Measurements from ENCODE around the gene PPIL4. TPM values are rescaled to one million over a fixed set of nuclear protein-coding genes. Genes with fewer than 3 reads are reported as not detected.

Gene PPIL4
- total RNA-seq, 2 experiments from 2014 or later = 25.8 to 26.2 TPM

DNA sequence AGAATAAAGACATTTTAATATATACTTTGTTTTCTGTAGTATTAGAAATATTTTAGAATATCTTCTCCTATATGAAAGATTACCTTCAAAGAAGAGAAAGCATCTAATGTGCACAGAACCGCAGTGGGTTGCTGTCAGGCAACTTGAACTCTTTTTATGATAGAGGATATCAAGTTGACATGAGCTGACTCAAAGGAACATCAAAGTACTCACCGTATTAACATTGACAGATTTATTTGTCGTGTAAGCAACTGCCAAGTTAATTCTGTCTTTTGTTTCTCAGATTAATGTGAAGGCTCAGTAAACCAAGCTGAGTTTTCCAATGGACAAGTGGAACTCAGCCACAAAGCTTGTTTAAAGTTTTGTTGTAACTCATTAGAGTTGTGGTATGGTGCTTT, 18.1 kb upstream of the PPIL4 start:
- Mint-ChIP-seq H3K4me3 (no peak overlapping the region), H3K27ac (no peak overlapping the region), H3K9me3 (no peaks in the 10 kb centered on the region), H3K4me1 (ENCODE audit: low read depth) (peaks cover 23% of the 10 kb centered on the region), H3K27me3 (ENCODE audit: low read depth) (no peaks in the 10 kb centered on the region), H3K36me3 (ENCODE audit: low read depth) (no peaks in the 10 kb centered on the region)
- CTCF ChIA-PET = interaction anchor here (1.0 to 3.3 kb wide), 2 partner anchors 16 to 19 kb away, joined by 7 to 18 read pairs; partner anchors contain the start of gene PPIL4
- DNase-seq = no peak
- intact Hi-C loops (cut with micrococcal nuclease) = loop anchor here (2.0 kb wide), 1 partner anchor 359 kb away; the partner anchor contains the start of gene RAET1G

DNA sequence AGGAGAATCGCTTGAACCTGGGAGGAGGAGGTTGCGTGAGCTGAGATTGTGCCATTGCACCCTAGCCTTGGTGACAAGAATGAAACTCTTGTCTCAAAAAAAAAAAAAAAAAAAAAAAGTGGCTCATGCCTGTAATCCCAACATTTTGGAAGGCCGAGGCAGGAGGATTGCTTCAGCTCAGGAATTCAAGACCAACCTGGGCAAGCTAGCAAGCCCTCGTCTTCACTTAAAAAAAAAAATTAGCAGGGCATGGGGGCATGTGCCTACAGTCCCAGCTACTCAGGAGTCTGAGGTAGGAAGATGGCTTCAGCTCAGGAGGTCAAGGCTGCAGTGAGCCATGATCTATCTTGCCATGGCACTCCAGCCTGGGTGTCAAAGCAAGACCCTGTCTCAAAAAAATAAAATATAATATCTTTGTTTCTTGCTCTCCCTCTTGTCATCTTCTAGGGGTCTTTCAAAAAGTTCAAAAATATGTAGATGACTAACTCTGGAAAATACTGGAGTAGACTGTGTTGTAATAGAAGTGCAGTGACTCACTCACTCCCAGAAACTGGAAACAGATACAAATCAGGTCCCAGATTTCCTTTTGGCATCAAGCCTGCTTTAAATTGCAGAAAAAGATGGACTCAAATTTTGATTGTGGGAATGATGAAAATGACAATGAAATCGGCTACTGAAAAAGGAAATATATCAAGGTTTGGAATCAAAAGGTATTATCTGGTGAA, 17.5 kb upstream of the PPIL4 start:
- peaks cover 23% of the 10 kb centered on the region for H3K4me1 Mint-ChIP-seq (ENCODE audit: low read depth)
- H3K9me3 Mint-ChIP-seq = no peaks in the 10 kb centered on the region
- no peak overlapping the region for H3K27ac Mint-ChIP-seq
- H3K27me3 Mint-ChIP-seq (ENCODE audit: low read depth) = no peaks in the 10 kb centered on the region
- DNase-seq = no peak
- no peak overlapping the region for H3K4me3 Mint-ChIP-seq
- H3K36me3 Mint-ChIP-seq (ENCODE audit: low read depth) = no peaks in the 10 kb centered on the region
- CTCF ChIA-PET = interaction anchor here (0.6 to 3.3 kb wide), 6 partner anchors 9 to 527 kb away, joined by 3 to 18 read pairs (median 6); partner anchors contain the start of gene PPIL4
- intact Hi-C loops (cut with micrococcal nuclease) = no loop called here

DNA sequence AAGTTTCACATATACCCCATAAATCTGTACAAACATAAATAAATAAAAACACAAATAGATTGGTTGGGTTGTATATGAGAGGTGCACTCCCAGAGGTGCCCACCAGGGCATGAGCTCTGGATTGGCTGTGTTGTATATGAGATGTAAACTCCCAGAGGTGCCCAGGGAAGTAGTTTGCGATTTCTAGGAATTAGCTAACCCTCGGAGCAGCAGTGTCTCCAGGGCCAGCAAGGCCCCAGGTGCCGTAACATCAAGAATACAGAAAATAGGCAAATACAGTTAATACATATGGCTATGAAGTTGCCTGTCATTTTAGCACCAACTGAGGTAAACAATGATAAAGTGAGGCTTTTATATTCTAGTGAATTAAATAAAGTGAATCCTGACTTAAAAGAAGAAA, 14.9 kb upstream of the PPIL4 start:
- H3K4me3 Mint-ChIP-seq = no peak overlapping the region
- H3K27me3 Mint-ChIP-seq (ENCODE audit: low read depth) = no peaks in the 10 kb centered on the region
- no peak overlapping the region for H3K27ac Mint-ChIP-seq
- CTCF ChIA-PET = interaction anchor here (0.5 to 1.7 kb wide), 4 partner anchors 9 to 534 kb away, joined by 3 to 4 read pairs (median 4); partner anchors contain the start of gene PPIL4
- peaks cover 15% of the 10 kb centered on the region for H3K4me1 Mint-ChIP-seq (ENCODE audit: low read depth)
- no peaks in the 10 kb centered on the region for H3K36me3 Mint-ChIP-seq (ENCODE audit: low read depth)
- intact Hi-C loops (cut with micrococcal nuclease) = no loop called here
- peak; percentile 19 for DNase-seq
- H3K9me3 Mint-ChIP-seq = no peaks in the 10 kb centered on the region

DNA sequence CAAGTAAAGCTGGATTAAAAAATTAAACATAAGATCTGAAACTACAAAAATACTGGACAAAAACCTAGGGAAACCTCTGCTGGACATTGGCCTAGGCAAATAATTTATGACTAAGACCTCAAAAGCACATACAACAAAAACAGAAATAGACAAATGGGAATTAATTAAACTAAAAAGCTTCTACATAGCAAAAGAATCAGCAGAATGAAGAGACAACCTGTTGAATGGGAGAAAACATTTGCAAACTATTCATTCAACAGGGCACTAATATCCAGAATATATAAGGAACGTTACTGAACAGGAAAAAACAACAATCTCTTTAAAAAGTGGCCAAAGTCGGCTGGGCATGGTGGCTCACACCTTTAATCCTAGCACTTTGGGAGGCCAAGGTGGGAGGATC, 13.5 kb upstream of the PPIL4 start:
- Mint-ChIP-seq H3K36me3 (ENCODE audit: low read depth) (no peaks in the 10 kb centered on the region), H3K4me3 (no peak overlapping the region), H3K4me1 (ENCODE audit: low read depth) (peaks cover 8% of the 10 kb centered on the region), H3K27ac (no peak overlapping the region), H3K27me3 (ENCODE audit: low read depth) (peaks cover 5% of the 10 kb centered on the region), H3K9me3 (no peaks in the 10 kb centered on the region)
- DNase-seq = no peak
- CTCF ChIA-PET = interaction anchor here (1.0 kb wide), 1 partner anchor 14 kb away, joined by 4 read pairs; the partner anchor contains the start of gene PPIL4
- intact Hi-C loops (cut with micrococcal nuclease) = no loop called here

DNA sequence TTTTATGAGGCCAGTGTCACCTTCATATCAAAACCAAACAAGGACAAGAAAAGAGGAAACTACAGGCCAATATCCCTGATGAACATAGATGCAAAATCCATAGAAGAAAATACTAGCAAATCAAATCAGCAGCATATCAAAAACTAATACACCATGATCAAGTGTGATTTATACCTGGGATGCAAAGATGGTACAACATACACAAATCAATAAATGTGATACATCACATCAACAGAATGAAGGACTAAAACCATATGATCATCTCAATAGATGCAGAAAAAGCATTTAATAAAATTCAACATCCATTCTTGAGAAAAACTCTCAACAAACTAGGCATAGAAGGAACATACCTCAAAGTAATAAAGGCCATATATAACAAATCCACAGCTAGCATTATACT, 12.2 kb upstream of the PPIL4 start:
- intact Hi-C loops (cut with micrococcal nuclease) = no loop called here
- Mint-ChIP-seq H3K36me3 (ENCODE audit: low read depth) (no peaks in the 10 kb centered on the region), H3K27me3 (ENCODE audit: low read depth) (peaks cover 5% of the 10 kb centered on the region), H3K27ac (no peak overlapping the region), H3K9me3 (no peaks in the 10 kb centered on the region), H3K4me3 (no peak overlapping the region), H3K4me1 (ENCODE audit: low read depth) (peaks cover 4% of the 10 kb centered on the region)
- DNase-seq = no peak
- CTCF ChIA-PET = no interaction called here

DNA sequence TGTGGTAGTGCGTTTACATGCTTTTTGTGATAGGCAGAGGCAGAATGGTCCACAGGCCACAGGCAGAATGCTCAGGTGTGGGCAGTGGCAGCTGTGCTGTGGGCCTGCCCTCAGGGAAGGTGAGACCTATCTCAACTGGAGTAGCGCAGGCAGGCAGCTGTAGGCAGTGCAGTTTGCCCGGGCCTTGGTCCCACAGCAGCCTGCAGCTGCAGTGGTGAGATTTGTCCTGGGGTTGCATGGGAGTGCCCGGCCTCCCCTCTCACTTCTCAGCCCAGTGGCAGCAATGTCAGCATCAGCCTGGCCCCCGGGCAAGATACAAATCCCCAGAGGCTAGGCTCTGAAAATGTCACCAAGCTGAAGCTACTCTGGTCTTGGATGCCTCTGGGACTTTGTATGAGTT, 6.1 kb upstream of the PPIL4 start:
- no peak overlapping the region for H3K27ac Mint-ChIP-seq

DNA sequence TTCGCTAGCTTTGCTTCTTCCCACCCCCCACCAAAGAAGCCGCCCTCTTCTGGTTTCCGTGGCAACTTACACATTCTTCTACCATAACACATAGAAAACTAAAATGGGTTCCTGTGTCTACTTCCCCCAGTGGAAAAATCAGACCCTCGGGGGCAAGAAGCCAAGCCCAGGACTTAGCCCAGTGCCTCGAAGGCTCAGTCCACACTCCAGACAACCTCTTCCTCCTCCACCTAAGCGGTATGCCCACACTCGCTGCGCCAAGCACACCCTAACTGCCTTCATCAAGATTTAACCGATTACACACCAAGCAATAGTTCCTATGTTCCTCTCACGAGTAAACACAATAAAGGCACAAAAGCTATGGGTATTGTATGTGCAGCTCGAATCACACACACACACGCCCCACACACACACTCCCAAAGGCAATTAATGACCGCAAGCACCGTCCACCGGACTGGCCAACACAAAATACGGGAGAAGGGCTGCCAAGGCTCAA, 537 bp downstream of the PPIL4 start:
- CTCF ChIA-PET = interaction anchor here (0.6 to 2.3 kb wide), 15 partner anchors 9 to 957 kb away, joined by 3 to 18 read pairs (median 4); partner anchors contain the start of gene ZC3H12D

More for the DNA sequence above, 6.1 kb upstream of the PPIL4 start:
- no peak for DNase-seq
- Mint-ChIP-seq H3K9me3 (no peaks in the 10 kb centered on the region), H3K36me3 (ENCODE audit: low read depth) (no peaks in the 10 kb centered on the region), H3K4me3 (no peak overlapping the region), H3K4me1 (ENCODE audit: low read depth) (peaks cover 4% of the 10 kb centered on the region), H3K27me3 (ENCODE audit: low read depth) (peaks cover 5% of the 10 kb centered on the region)
- CTCF ChIA-PET = interaction anchor here (0.7 to 1.3 kb wide), 4 partner anchors 9 to 100 kb away, joined by 3 to 4 read pairs (median 4); no protein-coding TSS in a partner anchor
- intact Hi-C loops (cut with micrococcal nuclease) = no loop called here

DNA sequence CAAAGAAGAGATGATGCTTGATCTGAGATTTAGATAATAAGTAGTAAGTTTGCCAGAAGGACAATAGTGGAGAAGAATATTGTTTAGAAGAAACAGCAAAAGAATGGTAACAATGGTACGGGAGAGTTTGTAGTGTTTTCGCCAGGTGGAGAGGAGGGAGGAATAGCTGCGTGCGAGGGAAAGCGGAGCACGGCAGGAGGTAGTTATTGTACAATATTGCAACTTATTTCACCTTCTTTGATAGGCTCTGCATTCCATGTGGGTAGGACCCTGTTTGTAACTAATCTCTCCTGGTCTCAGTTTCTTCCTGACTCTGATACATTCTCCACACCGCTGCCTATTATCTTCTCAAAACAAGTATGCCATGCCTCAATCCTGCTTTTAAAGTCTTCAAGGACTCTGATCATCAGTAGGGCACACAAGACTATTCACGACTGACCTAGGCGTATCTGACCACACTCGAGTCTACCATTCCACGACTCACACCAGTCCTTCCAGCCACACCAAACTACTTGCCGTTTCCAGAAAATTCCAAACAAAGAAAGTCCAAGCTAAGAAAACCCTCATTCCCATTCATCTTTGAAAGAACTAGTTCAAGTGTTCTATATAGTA, 1.1 kb downstream of the PPIL4 start:
- Mint-ChIP-seq H3K27me3 (ENCODE audit: low read depth) (no peaks in the 10 kb centered on the region), H3K27ac (peak overlapping the region; percentile 95), H3K4me1 (ENCODE audit: low read depth) (peaks cover 37% of the 10 kb centered on the region), H3K9me3 (no peaks in the 10 kb centered on the region), H3K4me3 (peak overlapping the region; percentile 96), H3K36me3 (ENCODE audit: low read depth) (peaks cover 8% of the 10 kb centered on the region)
- DNase-seq = no peak
- CTCF ChIA-PET = interaction anchor here (0.6 to 2.3 kb wide), 6 partner anchors 8 to 957 kb away, joined by 3 to 18 read pairs (median 6); partner anchors contain the start of gene ZC3H12D
- intact Hi-C loops (cut with micrococcal nuclease) = loop anchor here (2.0 to 10.0 kb wide), 4 partner anchors 14 to 460 kb away; no protein-coding TSS in a partner anchor

More for the DNA sequence above, 537 bp downstream of the PPIL4 start:
- Mint-ChIP-seq H3K4me3 (peak overlapping the region; percentile 96), H3K27ac (peak overlapping the region; percentile 95), H3K36me3 (ENCODE audit: low read depth) (peaks cover 8% of the 10 kb centered on the region), H3K9me3 (no peaks in the 10 kb centered on the region), H3K27me3 (ENCODE audit: low read depth) (no peaks in the 10 kb centered on the region), H3K4me1 (ENCODE audit: low read depth) (peaks cover 37% of the 10 kb centered on the region)
- DNase-seq = peak; percentile 75
- intact Hi-C loops (cut with micrococcal nuclease) = loop anchor here (2.0 to 10.0 kb wide), 4 partner anchors 15 to 459 kb away; no protein-coding TSS in a partner anchor

DNA sequence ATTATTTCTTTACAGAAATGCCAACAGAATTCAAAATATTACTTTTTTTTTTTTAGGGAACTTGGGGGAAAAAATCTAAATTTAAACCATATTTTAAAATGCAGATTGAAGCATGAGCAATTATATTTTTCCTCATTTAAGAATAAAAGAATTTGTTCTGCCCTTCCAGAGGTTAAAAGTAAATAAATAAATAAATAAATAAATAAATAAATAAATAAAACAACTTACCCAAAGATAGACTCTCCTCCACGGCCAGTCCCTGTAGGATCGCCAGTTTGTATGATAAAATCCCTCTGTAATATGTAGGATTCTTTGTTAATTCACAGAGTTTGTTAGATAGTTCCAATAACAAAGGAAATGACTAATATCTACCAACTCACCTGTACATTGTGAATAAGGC, 4.7 kb downstream of the PPIL4 start:
- CTCF ChIA-PET = no interaction called here
- Mint-ChIP-seq H3K36me3 (ENCODE audit: low read depth) (peaks cover 17% of the 10 kb centered on the region), H3K9me3 (no peaks in the 10 kb centered on the region), H3K27me3 (ENCODE audit: low read depth) (no peaks in the 10 kb centered on the region), H3K4me1 (ENCODE audit: low read depth) (peaks cover 34% of the 10 kb centered on the region), H3K4me3 (no peak overlapping the region), H3K27ac (no peak overlapping the region)
- intact Hi-C loops (cut with micrococcal nuclease) = loop anchor here (10.0 kb wide), 1 partner anchor 464 kb away; no protein-coding TSS in a partner anchor
- no peak for DNase-seq

DNA sequence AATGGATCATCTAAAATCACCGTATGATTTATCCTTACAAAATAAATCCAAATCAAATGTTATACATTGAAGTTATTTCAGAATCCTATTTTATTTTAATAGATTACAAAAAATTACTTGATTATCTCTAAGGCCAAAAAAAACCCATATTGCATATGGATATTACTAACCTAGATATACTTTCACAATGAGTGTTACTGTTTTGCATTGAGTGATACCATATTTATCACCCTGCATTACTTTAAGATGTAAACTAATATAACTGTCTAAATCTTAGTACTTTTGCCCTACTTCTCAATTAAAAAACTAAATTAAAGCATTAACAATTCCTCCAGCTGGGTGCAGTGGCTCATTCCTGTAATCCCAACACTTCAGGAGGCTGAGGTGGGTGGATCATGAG, 11.1 kb downstream of the PPIL4 start:
- H3K4me3 Mint-ChIP-seq = no peak overlapping the region

DNA sequence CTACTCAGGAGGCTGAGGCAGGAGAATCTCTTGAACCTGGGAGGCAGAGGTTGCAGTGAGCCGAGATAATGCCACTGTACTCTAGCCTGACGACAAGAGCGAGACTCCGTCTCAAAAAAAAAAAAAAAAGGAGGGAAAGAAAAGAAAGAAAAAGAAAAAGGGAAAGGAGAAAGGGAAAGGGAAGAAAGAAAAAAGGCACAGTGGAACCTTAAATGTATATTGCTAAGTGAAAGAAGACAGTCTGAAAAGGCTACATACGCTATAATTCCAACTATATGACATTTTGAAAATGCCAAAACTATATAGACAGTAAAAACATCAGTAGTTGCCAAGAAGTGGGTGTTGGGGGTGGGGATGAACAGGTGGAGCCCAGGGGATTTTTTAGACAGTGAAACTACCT, 16.2 kb downstream of the PPIL4 start:
- Mint-ChIP-seq H3K27ac (peak overlapping the region; percentile 46), H3K27me3 (ENCODE audit: low read depth) (no peaks in the 10 kb centered on the region), H3K9me3 (no peaks in the 10 kb centered on the region), H3K4me3 (no peak overlapping the region), H3K36me3 (ENCODE audit: low read depth) (peaks cover 28% of the 10 kb centered on the region), H3K4me1 (ENCODE audit: low read depth) (peaks cover 30% of the 10 kb centered on the region)
- CTCF ChIA-PET = no interaction called here
- no peak for DNase-seq
- intact Hi-C loops (cut with micrococcal nuclease) = loop anchor here (2.0 kb wide), 1 partner anchor 15 kb away; no protein-coding TSS in a partner anchor

More for the DNA sequence above, 11.1 kb downstream of the PPIL4 start:
- no peak overlapping the region for H3K27ac Mint-ChIP-seq
- no peaks in the 10 kb centered on the region for H3K9me3 Mint-ChIP-seq
- CTCF ChIA-PET = no interaction called here
- no peak for DNase-seq
- H3K36me3 Mint-ChIP-seq (ENCODE audit: low read depth) = peaks cover 34% of the 10 kb centered on the region
- no peaks in the 10 kb centered on the region for H3K27me3 Mint-ChIP-seq (ENCODE audit: low read depth)
- intact Hi-C loops (cut with micrococcal nuclease) = no loop called here
- peaks cover 22% of the 10 kb centered on the region for H3K4me1 Mint-ChIP-seq (ENCODE audit: low read depth)

DNA sequence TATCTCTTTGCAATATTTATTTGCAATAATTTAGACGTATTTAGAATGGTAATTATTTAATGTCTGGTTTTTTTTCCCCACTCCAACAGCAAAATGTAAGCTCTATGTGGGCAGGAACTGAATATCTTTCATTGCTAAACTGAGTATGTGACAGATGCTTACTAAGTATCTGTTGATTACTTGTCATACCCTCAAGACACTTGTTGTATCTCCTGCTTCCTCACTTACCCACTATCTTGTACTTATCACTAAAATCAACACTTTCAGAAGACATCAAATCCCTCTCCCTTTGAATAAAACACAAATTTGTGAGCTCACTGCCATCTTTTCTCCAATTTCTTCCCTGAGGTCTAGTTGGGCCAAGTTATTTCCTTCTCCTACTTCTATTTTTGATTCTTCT, 30.3 kb downstream of the PPIL4 start:
- peaks cover 26% of the 10 kb centered on the region for H3K36me3 Mint-ChIP-seq (ENCODE audit: low read depth)
- no peak overlapping the region for H3K4me3 Mint-ChIP-seq

More for the DNA sequence above, 30.3 kb downstream of the PPIL4 start:
- Mint-ChIP-seq H3K4me1 (ENCODE audit: low read depth) (peaks cover 44% of the 10 kb centered on the region), H3K27ac (peak overlapping the region; percentile 89), H3K9me3 (peaks cover 7% of the 10 kb centered on the region), H3K27me3 (ENCODE audit: low read depth) (no peaks in the 10 kb centered on the region)
- CTCF ChIA-PET = interaction anchor here (0.6 to 4.7 kb wide), 11 partner anchors 9 to 518 kb away, joined by 3 to 58 read pairs (median 7); no protein-coding TSS in a partner anchor
- no peak for DNase-seq
- intact Hi-C loops (cut with micrococcal nuclease) = loop anchor here (2.0 to 5.0 kb wide), 3 partner anchors 178 to 953 kb away; no protein-coding TSS in a partner anchor
